K562 (cell line): ENCODE measurements around the gene VAPB. TPM values are rescaled to one million over a fixed set of nuclear protein-coding genes. Genes with fewer than 3 reads are reported as not detected.

Experiments used
- ATAC-seq: fragments of 200-7000 bp; cut with Tn5 transposase; 3 replicates; pipeline ENCODE4 v1.9.1; 2020; ENCODE audit warnings: moderate library complexity
- BruUV-seq: library from RNA; stranded (reverse); fragments of 400-500 nt; replicated peaks from 2 replicates; lab custom pipeline; 2021; lab: Mats Ljungman, UMichigan
- CTCF ChIA-PET: fragments of 300-600 bp; formaldehyde crosslinking; extraction: SDS; loops from one replicate; lab custom pipeline; 2021; ENCODE audit warnings: low intra/inter-chr PET ratio; lab: Yijun Ruan, JAX
- POLR2A ChIA-PET: fragments of 300-600, 350-650 bp; sonication (Branson Sonifier 250); formaldehyde crosslinking; extraction: SDS; loops from one replicate; lab custom pipeline; 2021; ENCODE audit warnings: antibody characterized with exemption, inconsistent platforms; lab: Yijun Ruan, JAX
- DNase-seq, 4 experiments: peaks; one replicate each; pipeline versions ENCODE4 v3.0.0 to v3.0.0-alpha.2; 2011 to 2018; ENCODE audit warnings: low spot score in 3 of 4, mixed read lengths in 3 of 4; ENCODE audit errors: extremely low read depth in 1 of 4
- FAIRE-seq: peaks from 2 replicates; lab custom pipeline; 2011; peaks lifted over from hg19 to GRCh38; lab: Jason Lieb, UNC
- H2AFZ ChIP-seq: 2 replicates; pipeline ENCODE4 v1.6.0; 2011; ENCODE audit warnings: low read depth, low read length, control low read depth, inconsistent platforms
- H3K27ac ChIP-seq: fragments of 200-600 bp; 3 replicates; pipeline ENCODE4 v1.8.0; 2011; ENCODE audit warnings: low read depth, mild to moderate bottlenecking, control low read depth, inconsistent platforms, low read length, moderate library complexity, mixed read lengths; ENCODE audit errors: extremely low read depth
- H3K27me3 ChIP-seq, 2 experiments: fragments of 300-600 bp in 1 of 2; 2 replicates in 1 of 2; 3 replicates in 1 of 2; pipeline versions ENCODE4 v1.6.0 to v1.8.0; 2011; ENCODE audit warnings: inconsistent platforms in 2 of 2, low read length in 2 of 2, mild to moderate bottlenecking in 1 of 2, mixed read lengths in 1 of 2, moderate library complexity in 1 of 2; ENCODE audit not compliant: control insufficient read depth in 2 of 2, insufficient read depth in 2 of 2
- H3K36me3 ChIP-seq: fragments of 300-600 bp; 3 replicates; pipeline ENCODE4 v1.8.0; 2011; ENCODE audit warnings: mild to moderate bottlenecking, low read length, inconsistent platforms; ENCODE audit not compliant: control insufficient read depth, insufficient read depth
- H3K4me1 ChIP-seq, 2 experiments: fragments of 200-600 bp in 1 of 2; replicated peaks in 1 of 2; 2 replicates in 1 of 2; 3 replicates in 1 of 2; pipeline versions ENCODE4 v1.5.1 to v1.8.0; 2011; ENCODE audit warnings: inconsistent platforms in 2 of 2, low read length in 2 of 2, mild to moderate bottlenecking in 1 of 2, mixed read lengths in 1 of 2, moderate library complexity in 1 of 2; ENCODE audit not compliant: control insufficient read depth in 2 of 2, insufficient read depth in 2 of 2
- H3K4me2 ChIP-seq: 2 replicates; pipeline ENCODE4 v1.6.1; 2011; ENCODE audit warnings: low read length, control low read depth, inconsistent platforms, mixed read lengths; ENCODE audit not compliant: insufficient read depth
- H3K4me3 ChIP-seq: fragments of 200-600 bp; sonication (generic), shearing (Covaris generic); 2 replicates; pipeline ENCODE4 v1.5.1; 2016; ENCODE audit warnings: control low read depth, inconsistent platforms
- H3K79me2 ChIP-seq: fragments of 200-600 bp; 3 replicates; pipeline ENCODE4 v1.8.0; 2011; ENCODE audit warnings: low read length, inconsistent platforms; ENCODE audit not compliant: control insufficient read depth, insufficient read depth
- H3K9ac ChIP-seq, 2 experiments: 2 replicates each; pipeline versions ENCODE4 v1.6.0 to v1.6.1; 2011; ENCODE audit warnings: low read depth in 2 of 2, low read length in 2 of 2, control low read depth in 1 of 2, inconsistent platforms in 1 of 2, mild to moderate bottlenecking in 1 of 2, mixed read lengths in 1 of 2; ENCODE audit not compliant: insufficient read depth in 1 of 2
- H3K9me1 ChIP-seq: one replicate; pipeline ENCODE4 v1.6.0; 2011; ENCODE audit warnings: inconsistent platforms, mild to moderate bottlenecking, low read length, moderate library complexity; ENCODE audit not compliant: control insufficient read depth, insufficient read depth
- H3K9me3 ChIP-seq: replicated peaks from 2 replicates; pipeline ENCODE4 v1.5.1; 2011; ENCODE audit warnings: low read depth, low read length, inconsistent platforms; ENCODE audit not compliant: control insufficient read depth, insufficient read depth
- H4K20me1 ChIP-seq: replicated peaks from 2 replicates; pipeline ENCODE4 v1.6.1; 2011; ENCODE audit warnings: low read length, inconsistent platforms, mixed read lengths; ENCODE audit not compliant: control insufficient read depth, insufficient read depth
- ASH1L ChIP-seq: fragments of 450-650 bp; IDR thresholded peaks from 2 replicates; pipeline ENCODE4 v1.6.1; 2018; ENCODE audit warnings: borderline replicate concordance, mild to moderate bottlenecking, low read depth; ENCODE audit not compliant: partially characterized antibody
- NCOA1 ChIP-seq: fragments of 450-650 bp; IDR thresholded peaks from 2 replicates; pipeline ENCODE4 v1.6.1; 2016; ENCODE audit warnings: low read depth
- RBFOX2 ChIP-seq: fragments of 200-400 bp; formaldehyde crosslinking; IDR thresholded peaks from 2 replicates; pipeline ENCODE4 v1.6.1; 2017; ENCODE audit warnings: low read depth, mild to moderate bottlenecking, low read length, moderate library complexity
- WGBS: fragments of 100-300 bp; shearing (Covaris generic); methylation state at CpG from one replicate; pipeline ENCODE4 v1.1.6; 2016; ENCODE audit warnings: low coverage, mixed read lengths; ENCODE audit not compliant: insufficient coverage; ENCODE audit errors: missing lambda C conversion rate; 5-methylcytosine and 5-hydroxymethylcytosine counted together
- in situ Hi-C: fragments of 300-500 bp; cut with MboI; formaldehyde crosslinking; loops from 4 replicates; pipeline ENCODE4 v1.15.0; 2018; ENCODE audit warnings: inconsistent platforms, mixed read lengths
- intact Hi-C: fragments of 100-400 bp; cut with micrococcal nuclease; formaldehyde crosslinking; loops from 2 replicates; pipeline ENCODE4 v1.14.2; 2022
- polyA plus RNA-seq, 8 experiments: library from polyadenylated mRNA; depleted of rRNA in 4 of 8; stranded (reverse) in 5 of 8; unstranded in 3 of 8; fragments of >200 nt; fragmentation: Nextera tagmentation in 2 of 8; fragmentation: Illumina TruSeq in 1 of 8; extraction: Ambion mirVana in 2 of 8; extraction: Trizol in 1 of 8; gene quantifications; 2 replicates each; pipeline versions ENCODE4 v1.2.1 to v1.2.3, GENCODE V29; 2011 to 2014; ENCODE audit warnings: inconsistent platforms in 1 of 8, missing spikeins in 1 of 8
- total RNA-seq, 7 experiments: library from RNA; depleted of rRNA in 6 of 7; stranded (reverse); fragments of >200 nt in 6 of 7; fragmentation: Illumina TruSeq in 2 of 7; extraction: Trizol in 2 of 7; gene quantifications; 2 replicates each; pipeline versions ENCODE4 v1.2.1 to v1.2.3, GENCODE V29; 2011 to 2021; ENCODE audit warnings: low replicate concordance in 1 of 7
- TF ChIP-seq, protein P1 (sequence below): fragments of 250-450 bp; sonication (Bioruptor Pico); IDR thresholded peaks from 2 replicates; pipeline ENCODE4 v1.4.0; 2020

VAPB gene
- total and polyA plus RNA-seq, 9 of the 15 experiments (the other 6 are each of a cell fraction or from before 2014, with no cell fraction given), result 3.4 to 51.0 (median 27.9) TPM

DNA sequence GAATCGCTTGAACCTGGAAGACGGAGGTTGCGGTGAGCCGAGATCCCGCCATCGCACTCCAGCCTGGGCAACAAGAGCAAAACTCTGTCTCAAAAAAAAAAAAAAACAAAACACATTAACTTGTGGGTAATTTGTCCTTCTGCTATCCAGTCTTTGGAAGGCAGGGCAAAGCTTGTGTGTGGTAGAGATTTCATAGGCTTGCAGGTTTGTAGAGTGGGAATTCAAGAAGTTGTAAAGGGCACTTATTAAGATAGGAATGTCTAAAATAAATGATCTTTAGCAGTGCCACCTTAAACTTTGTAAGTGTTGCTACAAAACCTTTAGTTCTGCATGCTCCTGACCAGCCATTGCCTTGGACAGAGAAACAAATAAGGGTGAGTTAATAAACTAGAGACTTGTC, 8.4 kb downstream of the VAPB start:
- Histone ChIP-seq H4K20me1 (peaks cover 39% of the 10 kb centered on the region), H3K27ac (no peak overlapping the region), H3K9me3 (no peaks in the 10 kb centered on the region), H3K9me1 (no peaks in the 10 kb centered on the region), H3K4me2 (no peak overlapping the region), H3K4me1 (peaks cover 6 to 21% of the 10 kb centered on the region in 2 experiments), H3K36me3 (peaks cover 65% of the 10 kb centered on the region), H2AFZ (no peak overlapping the region), H3K9ac (no peak overlapping the region)
- intact Hi-C loops, result no loop called here
- FAIRE-seq, result no peak
- ChIA-PET POLR2A (no interaction called here), CTCF (no interaction called here)
- in situ Hi-C loops, result no loop called here
- 96% methylated on average over 4 of the region's 6 CpGs for WGBS
- no peak for ATAC-seq
- DNase-seq, result no peak
- TF ChIP-seq NCOA1, result no peak
- TF ChIP-seq, protein P1, sequence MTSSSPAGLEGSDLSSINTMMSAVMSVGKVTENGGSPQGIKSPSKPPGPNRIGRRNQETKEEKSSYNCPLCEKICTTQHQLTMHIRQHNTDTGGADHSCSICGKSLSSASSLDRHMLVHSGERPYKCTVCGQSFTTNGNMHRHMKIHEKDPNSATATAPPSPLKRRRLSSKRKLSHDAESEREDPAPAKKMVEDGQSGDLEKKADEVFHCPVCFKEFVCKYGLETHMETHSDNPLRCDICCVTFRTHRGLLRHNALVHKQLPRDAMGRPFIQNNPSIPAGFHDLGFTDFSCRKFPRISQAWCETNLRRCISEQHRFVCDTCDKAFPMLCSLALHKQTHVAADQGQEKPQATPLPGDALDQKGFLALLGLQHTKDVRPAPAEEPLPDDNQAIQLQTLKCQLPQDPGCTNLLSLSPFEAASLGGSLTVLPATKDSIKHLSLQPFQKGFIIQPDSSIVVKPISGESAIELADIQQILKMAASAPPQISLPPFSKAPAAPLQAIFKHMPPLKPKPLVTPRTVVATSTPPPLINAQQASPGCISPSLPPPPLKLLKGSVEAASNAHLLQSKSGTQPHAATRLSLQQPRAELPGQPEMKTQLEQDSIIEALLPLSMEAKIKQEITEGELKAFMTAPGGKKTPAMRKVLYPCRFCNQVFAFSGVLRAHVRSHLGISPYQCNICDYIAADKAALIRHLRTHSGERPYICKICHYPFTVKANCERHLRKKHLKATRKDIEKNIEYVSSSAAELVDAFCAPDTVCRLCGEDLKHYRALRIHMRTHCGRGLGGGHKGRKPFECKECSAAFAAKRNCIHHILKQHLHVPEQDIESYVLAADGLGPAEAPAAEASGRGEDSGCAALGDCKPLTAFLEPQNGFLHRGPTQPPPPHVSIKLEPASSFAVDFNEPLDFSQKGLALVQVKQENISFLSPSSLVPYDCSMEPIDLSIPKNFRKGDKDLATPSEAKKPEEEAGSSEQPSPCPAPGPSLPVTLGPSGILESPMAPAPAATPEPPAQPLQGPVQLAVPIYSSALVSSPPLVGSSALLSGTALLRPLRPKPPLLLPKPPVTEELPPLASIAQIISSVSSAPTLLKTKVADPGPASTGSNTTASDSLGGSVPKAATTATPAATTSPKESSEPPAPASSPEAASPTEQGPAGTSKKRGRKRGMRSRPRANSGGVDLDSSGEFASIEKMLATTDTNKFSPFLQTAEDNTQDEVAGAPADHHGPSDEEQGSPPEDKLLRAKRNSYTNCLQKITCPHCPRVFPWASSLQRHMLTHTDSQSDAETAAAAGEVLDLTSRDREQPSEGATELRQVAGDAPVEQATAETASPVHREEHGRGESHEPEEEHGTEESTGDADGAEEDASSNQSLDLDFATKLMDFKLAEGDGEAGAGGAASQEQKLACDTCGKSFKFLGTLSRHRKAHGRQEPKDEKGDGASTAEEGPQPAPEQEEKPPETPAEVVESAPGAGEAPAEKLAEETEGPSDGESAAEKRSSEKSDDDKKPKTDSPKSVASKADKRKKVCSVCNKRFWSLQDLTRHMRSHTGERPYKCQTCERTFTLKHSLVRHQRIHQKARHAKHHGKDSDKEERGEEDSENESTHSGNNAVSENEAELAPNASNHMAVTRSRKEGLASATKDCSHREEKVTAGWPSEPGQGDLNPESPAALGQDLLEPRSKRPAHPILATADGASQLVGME (CRISPR knock-in tag), result no peak
- TF ChIP-seq ASH1L, result no peak
- no peak for TF ChIP-seq RBFOX2
- TF ChIP-seq, all 486 proteins: peak for 0
- Histone ChIP-seq H3K79me2 (peaks cover 97% of the 10 kb centered on the region), H3K4me3 (no peak overlapping the region), H3K27me3 (no peaks in the 10 kb centered on the region)
- BruUV-seq, result no TSS peak
